Brain microvascular endothelial cell (primary cell): ENCODE results near the gene PKNOX2.

ENCODE experiments used
- DNase-seq: peaks from one replicate; pipeline ENCODE4 v3.0.0-alpha.2; 2020
- H3K27ac ChIP-seq: fragments of 250-450 bp; sonication (Bioruptor Pico); 2 replicates; pipeline ENCODE4 v1.5.1; 2020; ENCODE audit warnings: mild to moderate bottlenecking, moderate library complexity
- H3K27me3 ChIP-seq: fragments of 250-450 bp; sonication (Bioruptor Pico); replicated peaks from 2 replicates; pipeline ENCODE4 v1.5.1; 2020; ENCODE audit warnings: mild to moderate bottlenecking
- H3K36me3 ChIP-seq: fragments of 250-450 bp; sonication (Bioruptor Pico); replicated peaks from 2 replicates; pipeline ENCODE4 v1.5.1; 2020; ENCODE audit warnings: mild to moderate bottlenecking
- H3K4me3 ChIP-seq: 2 replicates; pipeline ENCODE4 v1.5.1; 2011; ENCODE audit warnings: low read depth, mild to moderate bottlenecking, control low read depth, low read length, moderate library complexity
- in situ Hi-C: cut with HindIII; loops from 2 replicates; pipeline ENCODE4 v1.10.0; 2017; ENCODE audit warnings: low sequenced_read_pairs, low pct_ligation_motif_present
- TF ChIP-seq, protein P1 (sequence below): IDR thresholded peaks from 2 replicates; pipeline ENCODE4 v1.5.1; 2011; ENCODE audit warnings: low read depth, mild to moderate bottlenecking, moderate library complexity, low read length, control low read depth, inconsistent platforms; ENCODE audit errors: missing control alignments

Gene PKNOX2

DNA sequence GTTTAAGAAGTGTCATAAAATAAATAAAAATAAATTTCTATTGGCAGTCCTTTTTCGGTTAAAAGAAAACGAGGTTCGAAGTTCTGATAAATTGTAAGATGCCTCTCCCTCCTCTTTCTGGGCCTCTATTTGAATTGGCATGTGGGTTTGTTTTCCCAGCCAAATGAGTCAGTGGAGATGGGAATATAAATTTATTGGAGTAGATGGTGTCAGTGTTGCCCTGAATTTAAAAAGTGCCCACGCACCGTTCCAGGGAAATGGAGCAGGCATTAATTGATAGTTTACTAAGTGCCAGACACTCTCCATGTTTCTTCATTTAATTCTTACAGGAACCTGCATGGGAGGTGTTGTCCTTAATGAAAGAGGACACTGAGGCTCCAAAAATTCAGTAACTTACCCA is 212.3 kb downstream of the PKNOX2 start:
- in situ Hi-C loops, result no loop called here
- Histone ChIP-seq H3K27ac (no peak overlapping the region), H3K27me3 (peaks cover 4% of the 10 kb centered on the region), H3K36me3 (no peaks in the 10 kb centered on the region), H3K4me3 (no peak overlapping the region)
- DNase-seq, result no peak
- TF ChIP-seq, protein P1, sequence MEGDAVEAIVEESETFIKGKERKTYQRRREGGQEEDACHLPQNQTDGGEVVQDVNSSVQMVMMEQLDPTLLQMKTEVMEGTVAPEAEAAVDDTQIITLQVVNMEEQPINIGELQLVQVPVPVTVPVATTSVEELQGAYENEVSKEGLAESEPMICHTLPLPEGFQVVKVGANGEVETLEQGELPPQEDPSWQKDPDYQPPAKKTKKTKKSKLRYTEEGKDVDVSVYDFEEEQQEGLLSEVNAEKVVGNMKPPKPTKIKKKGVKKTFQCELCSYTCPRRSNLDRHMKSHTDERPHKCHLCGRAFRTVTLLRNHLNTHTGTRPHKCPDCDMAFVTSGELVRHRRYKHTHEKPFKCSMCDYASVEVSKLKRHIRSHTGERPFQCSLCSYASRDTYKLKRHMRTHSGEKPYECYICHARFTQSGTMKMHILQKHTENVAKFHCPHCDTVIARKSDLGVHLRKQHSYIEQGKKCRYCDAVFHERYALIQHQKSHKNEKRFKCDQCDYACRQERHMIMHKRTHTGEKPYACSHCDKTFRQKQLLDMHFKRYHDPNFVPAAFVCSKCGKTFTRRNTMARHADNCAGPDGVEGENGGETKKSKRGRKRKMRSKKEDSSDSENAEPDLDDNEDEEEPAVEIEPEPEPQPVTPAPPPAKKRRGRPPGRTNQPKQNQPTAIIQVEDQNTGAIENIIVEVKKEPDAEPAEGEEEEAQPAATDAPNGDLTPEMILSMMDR, result no peak

DNA sequence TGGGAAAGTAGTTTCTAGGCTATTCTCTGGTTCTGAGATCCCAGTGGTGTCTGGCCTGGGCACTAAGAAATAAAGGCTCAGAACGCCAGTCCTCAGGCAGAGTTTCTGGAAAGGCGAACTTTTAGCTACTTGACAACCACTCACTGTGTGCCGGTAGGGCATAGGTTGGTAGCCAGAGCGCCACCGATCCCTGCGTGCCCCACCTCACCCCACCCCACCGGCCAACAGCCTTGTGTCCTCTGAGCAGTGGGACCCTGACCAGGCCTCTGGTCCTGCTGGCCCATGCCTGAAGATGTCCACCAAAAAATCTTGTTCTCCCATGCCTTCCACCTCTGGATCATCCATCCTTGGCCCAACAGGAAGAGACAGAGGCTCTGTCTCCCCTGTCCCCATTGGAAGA is 213.5 kb downstream of the PKNOX2 start:
- H3K36me3 ChIP-seq, result no peaks in the 10 kb centered on the region
- H3K4me3 ChIP-seq, result no peak overlapping the region
- H3K27me3 ChIP-seq, result no peaks in the 10 kb centered on the region
- TF ChIP-seq, protein P1, result no peak
- no peak overlapping the region for H3K27ac ChIP-seq
- no peak for DNase-seq
- in situ Hi-C loops, result no loop called here

DNA sequence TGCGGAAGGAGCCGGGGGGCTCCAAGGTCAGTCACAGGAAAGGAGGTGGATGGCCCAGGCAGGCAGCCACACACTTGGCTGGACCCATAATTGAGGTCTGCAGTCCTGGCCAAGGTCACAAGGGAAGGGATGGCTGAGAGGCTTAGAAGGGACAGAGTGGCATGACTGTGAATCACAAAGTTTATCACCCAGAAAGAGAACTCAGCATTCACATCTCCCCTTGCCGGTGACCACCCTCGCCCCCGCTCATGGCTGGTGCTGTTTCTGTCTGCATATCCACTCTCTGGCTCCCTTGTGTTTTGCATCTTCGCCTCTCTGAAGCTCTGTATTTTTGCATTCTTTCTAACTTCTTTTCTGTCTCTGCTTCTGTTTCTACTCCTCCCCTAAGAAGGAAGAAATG is 214.0 kb downstream of the PKNOX2 start:
- no peak for DNase-seq
- H3K27me3 ChIP-seq, result no peaks in the 10 kb centered on the region
- TF ChIP-seq, protein P1, result no peak
- no peaks in the 10 kb centered on the region for H3K36me3 ChIP-seq
- no peak overlapping the region for H3K4me3 ChIP-seq
- in situ Hi-C loops, result no loop called here
- no peak overlapping the region for H3K27ac ChIP-seq

DNA sequence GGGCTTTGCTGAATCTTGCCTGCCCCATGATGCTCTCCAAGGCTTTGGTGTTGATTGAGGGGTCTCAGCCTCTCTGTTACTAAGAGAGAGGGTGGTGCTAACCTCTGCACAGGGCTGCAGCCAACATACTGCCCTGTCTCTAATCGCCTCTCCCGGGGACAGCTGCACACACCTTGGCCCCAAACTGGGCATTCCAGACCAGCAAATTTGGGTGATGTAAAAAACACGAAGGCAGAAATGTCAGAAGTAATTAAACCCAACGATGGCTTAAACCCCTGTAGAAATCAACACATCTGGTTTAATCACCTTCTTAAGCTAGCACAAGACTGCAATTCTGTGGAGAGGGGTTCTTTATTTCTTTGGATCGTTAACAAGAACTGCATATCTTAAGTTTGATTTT is 215.0 kb downstream of the PKNOX2 start:
- Histone ChIP-seq H3K27ac (no peak overlapping the region), H3K4me3 (no peak overlapping the region), H3K27me3 (no peaks in the 10 kb centered on the region), H3K36me3 (no peaks in the 10 kb centered on the region)
- TF ChIP-seq, protein P1, result no peak
- no peak for DNase-seq
- in situ Hi-C loops, result no loop called here

DNA sequence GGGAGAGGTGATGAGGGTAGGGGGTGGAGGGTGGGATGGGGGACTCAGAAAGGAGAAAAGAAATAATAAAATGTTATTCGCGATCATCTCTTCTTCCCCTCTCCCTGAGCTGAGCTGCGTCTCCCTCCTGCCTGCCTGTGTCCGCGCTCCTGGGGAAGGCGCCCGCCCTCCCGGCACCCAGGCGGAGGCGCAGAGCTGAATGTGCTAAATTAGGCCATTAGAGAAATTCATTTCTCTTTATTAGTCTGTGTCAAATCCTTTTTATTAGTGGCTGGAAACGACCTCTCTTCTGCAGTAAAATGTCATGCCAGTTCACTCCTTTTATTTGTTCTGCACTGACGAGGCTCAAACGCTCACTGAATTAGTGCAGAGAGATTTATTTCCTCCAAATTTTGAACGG is 215.4 kb downstream of the PKNOX2 start:
- Histone ChIP-seq H3K36me3 (no peaks in the 10 kb centered on the region), H3K27ac (no peak overlapping the region), H3K27me3 (no peaks in the 10 kb centered on the region), H3K4me3 (no peak overlapping the region)
- TF ChIP-seq, protein P1, result no peak
- in situ Hi-C loops, result no loop called here
- no peak for DNase-seq

DNA sequence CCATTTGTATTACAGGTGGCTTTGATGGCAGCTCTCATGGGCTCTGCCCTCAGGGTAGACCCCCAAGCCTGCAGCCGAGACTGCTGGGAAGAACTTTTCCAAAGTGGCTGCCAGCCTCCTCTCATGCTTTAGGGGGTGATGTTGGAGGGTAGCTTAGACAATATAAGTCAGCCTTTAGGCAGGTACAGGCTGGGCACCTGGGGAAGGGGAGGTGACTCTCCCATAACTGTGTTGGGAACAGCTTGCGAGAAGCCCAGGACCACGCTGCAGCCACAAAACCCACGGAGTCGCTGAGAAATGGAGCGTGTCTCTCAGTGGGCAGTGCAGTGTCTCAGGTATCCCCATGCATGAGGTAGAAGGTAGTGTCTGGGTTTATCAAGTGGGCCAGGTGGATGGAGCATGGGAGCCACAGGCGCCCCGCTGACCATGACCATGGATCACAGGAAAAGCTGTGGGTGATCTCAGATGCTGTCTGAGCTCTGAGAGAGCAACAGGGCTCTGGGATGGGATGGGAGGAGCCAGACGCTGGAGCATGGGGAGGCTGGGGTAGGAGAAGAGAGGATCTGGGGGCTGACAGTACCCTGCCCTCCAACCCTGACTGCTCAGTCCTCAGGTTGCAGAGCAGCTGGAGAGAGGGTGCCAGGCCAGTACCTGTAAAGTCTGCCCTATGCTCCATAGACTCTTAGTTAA is 216.3 kb downstream of the PKNOX2 start:
- in situ Hi-C loops, result no loop called here
- no peak for DNase-seq
- H3K27me3 ChIP-seq, result no peaks in the 10 kb centered on the region
- no peaks in the 10 kb centered on the region for H3K36me3 ChIP-seq
- no peak overlapping the region for H3K4me3 ChIP-seq
- no peak overlapping the region for H3K27ac ChIP-seq
- TF ChIP-seq, protein P1, result no peak
